ENCODE results near the gene HTR2A.

Gene HTR2A

DNA sequence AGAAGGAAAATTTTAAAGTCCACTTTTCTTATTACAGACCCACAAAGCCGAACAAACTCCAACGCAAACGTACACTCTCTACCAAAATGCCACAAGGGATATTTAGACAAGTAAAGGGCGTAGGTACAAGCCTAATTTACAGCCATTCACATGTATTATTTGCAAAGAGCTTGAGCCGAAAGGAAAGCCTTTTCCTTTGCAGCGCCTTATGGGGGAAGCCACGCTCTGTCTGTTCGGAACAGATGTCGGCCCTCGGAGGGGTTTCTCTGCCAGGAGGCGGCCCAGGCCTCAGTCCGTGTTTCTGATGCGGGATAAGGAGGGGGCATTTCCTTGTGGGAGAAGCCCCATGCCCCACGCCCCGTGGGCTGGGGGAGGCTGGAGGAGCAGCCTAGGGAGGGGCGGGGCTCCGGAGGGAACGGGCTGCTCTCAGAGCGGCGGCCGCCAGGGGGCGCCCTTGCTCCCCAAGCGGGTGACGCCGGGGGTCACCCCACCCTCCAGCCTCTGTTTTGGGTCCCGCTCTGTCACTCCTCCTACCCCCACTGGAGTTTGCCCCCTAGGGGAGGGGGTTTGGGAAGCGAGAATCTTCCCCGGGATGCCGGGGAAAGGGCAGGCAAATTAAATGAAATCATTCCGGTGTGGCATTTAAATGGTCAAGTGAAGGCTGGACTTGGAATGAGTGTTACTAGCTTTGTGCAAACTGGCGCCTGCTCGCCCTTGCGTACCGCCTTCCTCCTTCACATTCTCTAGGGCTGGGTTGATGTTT lies 2.9 kb downstream of the HTR2A start:
- peak overlapping the region; percentile 75 for H3K4me3 Mint-ChIP-seq
- H3K27me3 Mint-ChIP-seq, result peaks cover 42% of the 10 kb centered on the region
- H3K9me3 Mint-ChIP-seq, result no peaks in the 10 kb centered on the region
- H3K36me3 Mint-ChIP-seq, result no peaks in the 10 kb centered on the region
- no peak overlapping the region for H3K27ac Mint-ChIP-seq
- H3K4me1 Mint-ChIP-seq, result peaks cover 19% of the 10 kb centered on the region

DNA sequence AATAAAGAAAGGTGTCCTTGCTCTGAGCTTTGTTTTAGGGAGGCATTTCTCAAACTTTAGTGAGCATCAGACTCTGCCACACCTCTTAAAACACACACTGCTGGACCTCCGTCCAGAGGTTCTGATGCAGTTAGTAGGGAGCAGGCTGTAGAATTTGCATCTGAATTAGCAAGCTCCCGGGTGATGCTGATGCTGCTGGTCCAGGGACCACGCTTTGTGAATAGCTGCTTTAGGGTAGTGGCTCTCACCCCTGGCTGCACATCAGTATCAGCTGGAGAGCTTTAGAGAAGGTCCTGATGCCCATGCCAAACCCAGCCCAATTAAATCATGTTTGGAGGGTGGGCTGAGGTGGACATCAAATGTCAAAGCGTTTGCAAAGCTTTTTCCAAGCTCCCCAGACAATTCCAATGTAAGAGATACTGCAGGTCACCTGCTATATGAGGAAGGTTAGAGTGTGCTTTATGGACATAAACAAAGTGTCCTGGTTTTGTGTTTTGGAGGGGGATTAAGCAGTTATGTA lies 3.6 kb downstream of the HTR2A start:
- Mint-ChIP-seq H3K4me1 (peaks cover 19% of the 10 kb centered on the region), H3K4me3 (peak overlapping the region; percentile 75), H3K9me3 (no peaks in the 10 kb centered on the region), H3K27me3 (peaks cover 42% of the 10 kb centered on the region), H3K36me3 (no peaks in the 10 kb centered on the region), H3K27ac (no peak overlapping the region)

DNA sequence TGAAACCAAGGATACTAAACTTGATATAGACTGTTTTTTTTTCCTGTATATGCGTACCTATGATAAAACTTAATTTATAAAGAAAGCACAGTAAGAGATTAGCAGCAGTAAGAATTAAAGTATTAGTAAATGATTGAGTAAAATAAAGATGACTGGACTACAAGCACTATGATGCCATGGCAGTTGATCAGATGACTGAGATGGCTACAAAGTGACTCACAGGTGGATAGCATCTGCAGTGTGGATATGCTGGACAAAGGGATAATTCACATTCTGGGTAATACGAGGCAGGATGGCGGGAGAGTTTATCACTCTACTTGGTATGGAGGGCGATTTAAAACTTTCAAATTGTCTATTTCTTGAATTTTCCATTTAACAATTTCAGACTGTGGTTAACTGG lies 11.8 kb downstream of the HTR2A start:
- Mint-ChIP-seq H3K27me3 (peaks cover 25% of the 10 kb centered on the region), H3K9me3 (peaks cover 7% of the 10 kb centered on the region), H3K27ac (no peak overlapping the region), H3K36me3 (peaks cover 2% of the 10 kb centered on the region), H3K4me3 (no peak overlapping the region), H3K4me1 (no peaks in the 10 kb centered on the region)

DNA sequence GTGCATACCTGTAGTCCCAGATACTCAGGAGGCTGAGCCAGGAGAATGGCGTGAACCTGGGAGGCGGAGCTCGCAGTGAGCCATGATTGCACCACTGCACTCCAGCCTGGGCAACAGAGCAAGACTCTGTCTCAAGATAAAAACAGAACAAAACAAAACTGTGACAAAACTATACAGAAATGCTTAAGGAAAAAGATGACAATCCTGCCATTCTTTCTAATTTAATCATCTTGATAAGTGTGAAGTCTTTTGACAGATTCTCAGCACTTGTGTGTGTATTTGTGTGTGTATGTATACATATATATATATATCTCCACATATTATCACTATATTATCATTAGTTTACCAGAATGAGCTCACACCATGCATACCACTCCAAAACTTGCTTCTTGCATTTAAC lies 12.3 kb downstream of the HTR2A start:
- Mint-ChIP-seq H3K27ac (no peak overlapping the region), H3K4me3 (no peak overlapping the region), H3K36me3 (peaks cover 2% of the 10 kb centered on the region), H3K9me3 (peaks cover 7% of the 10 kb centered on the region), H3K4me1 (no peaks in the 10 kb centered on the region), H3K27me3 (peaks cover 25% of the 10 kb centered on the region)

DNA sequence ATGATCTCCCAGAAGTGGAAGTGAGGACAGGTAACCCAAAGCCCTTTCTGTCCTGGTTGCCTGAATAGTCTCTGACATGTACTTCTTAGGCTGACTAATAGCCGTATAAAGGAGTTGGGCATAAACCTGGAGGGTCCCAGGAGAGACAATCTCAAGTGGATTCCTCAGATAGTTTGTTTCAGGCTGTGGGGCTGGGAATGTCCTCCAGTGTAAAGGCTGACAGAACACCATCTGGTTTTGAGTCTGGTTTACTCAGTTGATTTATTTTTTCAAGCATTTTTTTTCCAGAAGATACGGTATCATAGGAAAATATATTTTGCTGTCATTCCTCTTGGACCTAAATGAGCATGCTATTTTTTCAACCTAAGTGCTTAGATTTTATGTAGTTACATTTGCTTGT lies 15.2 kb downstream of the HTR2A start:
- H3K36me3 Mint-ChIP-seq, result peaks cover 2% of the 10 kb centered on the region
- no peak overlapping the region for H3K4me3 Mint-ChIP-seq
- H3K9me3 Mint-ChIP-seq, result no peaks in the 10 kb centered on the region
- H3K27me3 Mint-ChIP-seq, result peaks cover 24% of the 10 kb centered on the region
- H3K27ac Mint-ChIP-seq, result no peak overlapping the region
- no peaks in the 10 kb centered on the region for H3K4me1 Mint-ChIP-seq

DNA sequence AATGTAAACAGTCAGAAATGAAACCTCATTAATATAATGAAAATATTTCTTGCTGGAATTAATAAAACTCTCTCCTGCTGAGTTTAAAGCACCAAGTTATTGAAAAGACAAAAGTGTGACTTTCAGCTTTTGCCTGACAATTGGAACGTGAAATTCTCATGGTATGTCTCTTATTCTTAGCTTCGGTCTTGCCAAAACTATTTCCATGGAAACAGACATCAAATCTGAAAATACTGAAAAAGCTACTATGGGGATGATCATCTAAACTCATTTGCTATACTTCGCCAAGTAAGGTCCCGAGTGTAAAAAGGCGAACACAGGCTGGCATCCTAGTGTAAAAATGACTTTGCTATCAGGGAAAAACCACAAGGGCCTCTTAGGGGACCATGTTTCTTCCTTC lies 22.8 kb downstream of the HTR2A start:
- H3K27me3 Mint-ChIP-seq, result peaks cover 7% of the 10 kb centered on the region
- H3K36me3 Mint-ChIP-seq, result no peaks in the 10 kb centered on the region
- no peak overlapping the region for H3K4me3 Mint-ChIP-seq
- no peak overlapping the region for H3K27ac Mint-ChIP-seq
- H3K9me3 Mint-ChIP-seq, result no peaks in the 10 kb centered on the region
- no peaks in the 10 kb centered on the region for H3K4me1 Mint-ChIP-seq

DNA sequence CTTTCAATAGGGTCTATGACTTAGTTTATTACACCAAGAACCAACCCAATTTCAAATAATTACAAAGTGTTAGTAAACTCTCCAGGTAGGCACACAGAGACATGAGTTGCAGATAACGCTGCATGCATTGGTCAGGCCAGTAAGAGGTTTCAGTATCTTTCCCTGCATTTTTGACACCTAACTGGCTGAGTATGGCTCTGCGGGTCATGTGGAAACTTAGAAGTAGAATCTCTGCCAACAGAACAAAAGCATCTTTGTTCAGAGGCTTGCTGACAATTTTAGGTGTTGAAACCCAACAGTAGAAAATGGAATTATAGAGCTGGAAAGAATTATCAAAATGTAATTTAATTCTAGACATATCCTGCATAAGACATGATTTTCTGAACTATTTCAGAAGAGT lies 25.3 kb downstream of the HTR2A start:
- H3K4me1 Mint-ChIP-seq, result no peaks in the 10 kb centered on the region
- no peaks in the 10 kb centered on the region for H3K36me3 Mint-ChIP-seq
- H3K27ac Mint-ChIP-seq, result no peak overlapping the region
- no peaks in the 10 kb centered on the region for H3K9me3 Mint-ChIP-seq
- no peak overlapping the region for H3K4me3 Mint-ChIP-seq
- peaks cover 4% of the 10 kb centered on the region for H3K27me3 Mint-ChIP-seq

DNA sequence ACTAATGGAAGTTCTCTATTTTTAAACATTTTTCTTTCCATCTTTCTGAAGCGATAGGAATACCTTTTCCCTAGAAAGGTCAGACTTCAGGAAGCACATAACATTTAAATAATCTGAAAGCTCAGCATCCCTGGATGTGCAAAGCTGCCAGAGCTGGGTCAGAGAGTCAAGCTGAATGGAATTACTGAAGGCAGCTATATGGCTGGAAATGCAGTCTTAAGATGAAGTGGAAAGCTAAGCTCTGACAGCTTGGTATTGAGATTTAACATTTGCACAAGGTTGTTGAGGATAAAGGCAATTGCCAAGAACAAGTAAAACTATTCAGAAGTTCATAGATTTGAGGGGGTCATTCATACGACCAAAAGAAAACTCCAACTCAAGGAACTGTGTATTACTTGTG lies 28.8 kb downstream of the HTR2A start:
- Mint-ChIP-seq H3K9me3 (no peaks in the 10 kb centered on the region), H3K4me3 (no peak overlapping the region), H3K36me3 (no peaks in the 10 kb centered on the region), H3K27me3 (peaks cover 2% of the 10 kb centered on the region), H3K4me1 (no peaks in the 10 kb centered on the region), H3K27ac (no peak overlapping the region)

DNA sequence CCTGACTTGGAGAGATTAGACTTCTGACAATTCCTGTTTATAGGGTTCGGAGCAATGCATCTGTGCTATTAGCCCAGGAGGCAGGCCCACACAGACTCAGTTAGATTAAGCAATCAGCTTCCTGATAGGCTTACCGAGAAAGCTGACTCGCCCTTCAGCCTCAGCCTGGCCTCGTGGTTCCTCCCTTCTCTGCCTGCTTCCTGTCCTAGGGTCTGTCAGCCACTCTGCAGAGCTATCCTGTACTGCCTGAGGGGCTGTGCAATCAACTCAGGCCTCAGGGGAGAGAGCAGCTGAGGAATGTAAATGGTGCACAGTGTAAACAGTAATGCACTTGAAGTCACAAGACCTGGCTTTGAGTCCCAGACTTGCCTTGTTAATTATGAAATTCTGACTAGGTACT lies 30.7 kb downstream of the HTR2A start:
- Mint-ChIP-seq H3K36me3 (no peaks in the 10 kb centered on the region), H3K27ac (no peak overlapping the region), H3K27me3 (no peaks in the 10 kb centered on the region), H3K9me3 (no peaks in the 10 kb centered on the region), H3K4me1 (no peaks in the 10 kb centered on the region), H3K4me3 (no peak overlapping the region)

DNA sequence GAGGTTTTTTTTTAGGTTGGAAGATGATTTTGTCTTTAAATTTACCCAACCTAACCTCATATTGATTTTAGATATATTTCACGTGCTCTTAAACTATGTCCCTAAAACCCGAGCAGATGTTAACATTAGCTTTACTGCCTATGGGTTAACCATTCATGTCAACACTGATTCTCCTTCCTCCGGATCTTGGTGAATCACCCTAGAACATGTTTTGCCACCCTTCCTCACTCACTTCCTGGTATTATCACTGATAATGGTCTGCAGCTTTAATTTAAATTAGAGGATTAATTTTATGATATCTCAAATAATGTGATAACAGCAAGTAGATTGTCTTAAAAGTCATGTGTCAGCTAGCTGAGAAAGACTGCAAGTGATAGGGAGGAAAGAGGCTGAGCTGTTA lies 31.9 kb downstream of the HTR2A start:
- no peaks in the 10 kb centered on the region for H3K9me3 Mint-ChIP-seq
- H3K36me3 Mint-ChIP-seq, result no peaks in the 10 kb centered on the region

DNA sequence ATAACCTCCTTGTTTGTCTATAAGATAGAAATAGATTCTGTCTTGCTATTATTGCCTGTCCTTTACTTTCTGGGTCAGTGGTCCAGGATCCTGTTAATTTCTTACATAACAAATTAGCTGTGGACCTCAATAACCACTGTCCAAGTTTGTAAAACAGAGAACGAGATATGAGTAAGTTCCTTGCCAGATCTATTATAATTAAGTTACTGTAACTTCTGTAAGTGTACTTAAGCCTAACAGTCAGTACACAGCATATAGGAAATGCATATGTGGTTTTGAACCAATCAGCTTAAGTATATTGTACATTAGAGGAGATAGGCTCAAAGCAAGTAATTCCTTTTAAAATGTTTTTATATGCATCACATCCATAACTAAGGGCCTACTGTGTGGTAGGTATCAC lies 34.9 kb downstream of the HTR2A start:
- no peak overlapping the region for H3K4me3 Mint-ChIP-seq
- no peaks in the 10 kb centered on the region for H3K9me3 Mint-ChIP-seq
- H3K27me3 Mint-ChIP-seq, result peaks cover 4% of the 10 kb centered on the region
- H3K36me3 Mint-ChIP-seq, result no peaks in the 10 kb centered on the region
- no peak overlapping the region for H3K27ac Mint-ChIP-seq
- no peaks in the 10 kb centered on the region for H3K4me1 Mint-ChIP-seq

More for the DNA sequence above, 31.9 kb downstream of the HTR2A start:
- no peaks in the 10 kb centered on the region for H3K4me1 Mint-ChIP-seq
- no peaks in the 10 kb centered on the region for H3K27me3 Mint-ChIP-seq
- no peak overlapping the region for H3K4me3 Mint-ChIP-seq
- H3K27ac Mint-ChIP-seq, result no peak overlapping the region

DNA sequence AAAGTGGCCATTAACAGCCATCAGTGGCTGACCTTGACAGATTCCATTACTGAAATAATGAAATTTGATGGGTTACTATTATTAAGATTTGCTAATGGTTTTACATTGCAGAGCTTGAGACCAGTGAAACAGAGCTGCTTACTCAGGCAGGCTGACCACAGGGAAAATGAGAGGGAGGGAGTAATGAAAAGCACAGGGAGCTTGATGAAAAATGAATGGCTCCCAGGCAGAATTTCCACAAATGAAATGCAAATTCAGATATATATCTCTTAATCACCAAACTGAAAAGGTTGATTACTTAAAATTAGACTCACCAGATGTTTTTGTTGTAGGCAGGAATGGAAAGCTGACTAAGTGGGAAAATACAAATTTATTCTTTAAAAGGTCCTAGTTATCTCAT lies 36.1 kb downstream of the HTR2A start:
- Mint-ChIP-seq H3K27ac (no peak overlapping the region), H3K27me3 (peaks cover 6% of the 10 kb centered on the region), H3K4me3 (no peak overlapping the region), H3K4me1 (no peaks in the 10 kb centered on the region), H3K9me3 (no peaks in the 10 kb centered on the region), H3K36me3 (no peaks in the 10 kb centered on the region)

DNA sequence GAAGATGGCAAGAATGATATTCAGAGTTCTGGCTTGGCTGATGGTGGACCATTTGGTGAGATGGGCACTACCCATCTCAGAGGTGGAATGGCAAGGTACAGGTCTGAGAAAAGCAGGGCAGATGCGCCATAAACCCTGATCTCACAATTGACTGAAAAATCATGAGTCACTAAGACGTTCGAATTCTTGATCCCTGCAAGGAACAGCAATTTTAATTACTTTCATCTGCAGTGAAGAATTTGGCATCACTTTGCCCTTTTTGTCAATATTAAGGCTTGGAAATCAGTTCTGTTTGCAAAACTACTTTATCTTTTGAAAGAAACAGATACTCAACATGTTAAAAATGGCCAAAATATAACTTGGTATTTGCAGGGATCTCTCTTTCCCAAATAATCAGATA lies 38.1 kb downstream of the HTR2A start:
- H3K27me3 Mint-ChIP-seq, result peaks cover 9% of the 10 kb centered on the region
- no peak overlapping the region for H3K27ac Mint-ChIP-seq
- no peak overlapping the region for H3K4me3 Mint-ChIP-seq
- H3K36me3 Mint-ChIP-seq, result no peaks in the 10 kb centered on the region
- no peaks in the 10 kb centered on the region for H3K4me1 Mint-ChIP-seq
- H3K9me3 Mint-ChIP-seq, result no peaks in the 10 kb centered on the region

DNA sequence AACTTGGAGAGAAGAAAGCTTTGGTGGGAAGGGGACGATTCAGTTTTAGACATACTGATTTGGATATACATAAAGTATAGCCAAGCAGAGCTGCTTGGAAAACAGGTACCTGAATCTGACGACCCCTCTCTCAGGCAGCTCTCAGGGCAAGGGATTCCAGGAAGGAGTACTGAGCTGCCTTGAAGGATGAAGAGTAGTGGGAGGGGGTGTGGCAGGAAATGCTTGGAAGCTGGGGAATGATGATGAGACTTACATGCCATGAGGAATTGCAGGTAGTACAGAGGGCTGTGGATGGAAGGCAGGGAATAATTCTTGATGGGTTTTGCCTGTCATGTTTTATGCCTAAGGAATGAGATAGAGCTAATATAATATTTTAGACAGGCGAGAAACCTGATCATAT lies 38.7 kb downstream of the HTR2A start:
- no peaks in the 10 kb centered on the region for H3K9me3 Mint-ChIP-seq
- no peaks in the 10 kb centered on the region for H3K4me1 Mint-ChIP-seq
- H3K27ac Mint-ChIP-seq, result no peak overlapping the region
- no peak overlapping the region for H3K4me3 Mint-ChIP-seq
- H3K27me3 Mint-ChIP-seq, result peaks cover 9% of the 10 kb centered on the region
- H3K36me3 Mint-ChIP-seq, result no peaks in the 10 kb centered on the region

DNA sequence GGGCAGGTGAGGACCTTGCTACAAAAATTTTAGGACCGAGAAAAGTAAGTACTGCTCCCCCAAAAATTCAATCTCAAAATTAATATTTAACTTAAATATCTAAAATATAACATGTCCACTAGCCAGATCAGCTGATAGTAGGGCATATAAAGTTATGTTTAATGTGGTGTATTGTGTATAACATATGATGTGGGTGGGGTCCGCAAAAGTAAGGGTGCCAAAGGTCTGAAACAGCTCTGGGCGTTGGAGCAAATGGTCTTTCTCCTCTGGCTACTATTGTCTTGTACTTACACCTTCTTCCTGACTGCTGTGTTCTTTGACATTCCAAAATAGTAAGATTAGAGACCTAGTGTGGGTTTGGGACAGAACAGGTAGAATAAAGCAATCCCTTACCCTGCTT lies 41.2 kb downstream of the HTR2A start:
- no peak overlapping the region for H3K27ac Mint-ChIP-seq
- H3K4me1 Mint-ChIP-seq, result no peaks in the 10 kb centered on the region
- H3K36me3 Mint-ChIP-seq, result no peaks in the 10 kb centered on the region
- H3K27me3 Mint-ChIP-seq, result peaks cover 9% of the 10 kb centered on the region
- no peak overlapping the region for H3K4me3 Mint-ChIP-seq
- H3K9me3 Mint-ChIP-seq, result no peaks in the 10 kb centered on the region

DNA sequence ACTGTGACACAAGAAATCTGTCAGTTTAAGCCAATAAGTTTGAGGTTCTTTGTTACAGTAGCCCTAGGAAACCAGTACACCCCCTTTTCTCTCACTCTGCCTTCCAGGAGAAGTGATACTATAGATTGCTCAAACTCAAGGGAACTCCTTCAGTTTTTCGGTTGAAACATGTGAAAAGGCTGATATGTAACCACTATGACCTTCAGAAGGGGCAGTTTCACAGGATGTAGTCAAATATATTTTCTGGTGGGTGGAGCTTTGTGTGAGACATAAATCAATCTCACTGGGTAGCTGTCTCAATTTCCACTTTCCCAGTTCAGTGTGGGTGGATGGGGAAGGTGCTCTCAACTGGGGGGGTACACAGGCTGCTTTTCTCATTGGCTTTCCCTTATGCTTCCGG lies 41.7 kb downstream of the HTR2A start:
- Mint-ChIP-seq H3K27ac (no peak overlapping the region), H3K36me3 (no peaks in the 10 kb centered on the region), H3K4me1 (no peaks in the 10 kb centered on the region), H3K4me3 (no peak overlapping the region), H3K9me3 (no peaks in the 10 kb centered on the region), H3K27me3 (peaks cover 9% of the 10 kb centered on the region)

DNA sequence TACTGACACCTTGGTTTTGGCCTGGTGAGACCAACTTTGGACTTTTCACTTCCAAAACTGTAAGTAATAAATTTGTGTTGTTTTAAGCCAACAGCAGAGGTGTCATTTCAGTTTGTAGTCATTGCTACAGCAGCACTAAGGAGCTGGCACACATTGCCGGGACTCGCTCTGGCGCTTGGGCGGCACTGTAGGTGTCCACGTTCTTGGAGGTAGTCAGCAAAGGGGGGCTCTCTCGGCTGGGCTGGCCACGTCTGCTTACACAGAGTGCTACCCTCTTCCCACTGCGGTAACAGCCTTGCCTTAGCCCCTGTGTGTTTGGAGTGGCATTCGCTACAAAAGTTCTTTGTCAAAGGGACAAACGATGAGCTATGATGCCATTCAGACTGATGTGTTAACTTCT lies 44.7 kb downstream of the HTR2A start:
- Mint-ChIP-seq H3K27ac (no peak overlapping the region), H3K27me3 (peaks cover 5% of the 10 kb centered on the region), H3K9me3 (no peaks in the 10 kb centered on the region), H3K36me3 (no peaks in the 10 kb centered on the region), H3K4me3 (no peak overlapping the region), H3K4me1 (no peaks in the 10 kb centered on the region)

All from activated naive CD4-positive, alpha-beta T cell treated with anti-CD3 and anti-CD28 coated beads, Interleukin-2, amount 50 U/mL, for 24 hours (primary cell).